Tibial nerve (tissue), 4 donors: ENCODE measurements around the gene CYP19A1.

ENCODE experiments used
- EP300 ChIP-seq, 2 donors: sonication (generic); formaldehyde crosslinking; IDR thresholded peaks; one replicate each; pipeline ENCODE4 v1.6.1; 2017; ENCODE audit warnings: antibody characterized with exemption in 2 of 2, mild to moderate bottlenecking in 1 of 2
- POLR2A ChIP-seq, 2 donors: fragments of 450-650 bp; IDR thresholded peaks; one replicate each; pipeline ENCODE4 v1.6.1; 2017; ENCODE audit warnings: antibody characterized with exemption in 2 of 2, mild to moderate bottlenecking in 2 of 2, moderate library complexity in 2 of 2
- TF ChIP-seq, protein P1 (sequence below), 5 experiments: fragments of 200-600 bp in 3 of 5; fragments of 450-650 bp in 2 of 5; sonication (generic) in 3 of 5; IDR thresholded peaks; one replicate each; pipeline ENCODE4 v1.5.1; 2016 to 2019; ENCODE audit warnings: antibody characterized with exemption in 5 of 5, mild to moderate bottlenecking in 3 of 5, moderate library complexity in 2 of 5

DNA sequence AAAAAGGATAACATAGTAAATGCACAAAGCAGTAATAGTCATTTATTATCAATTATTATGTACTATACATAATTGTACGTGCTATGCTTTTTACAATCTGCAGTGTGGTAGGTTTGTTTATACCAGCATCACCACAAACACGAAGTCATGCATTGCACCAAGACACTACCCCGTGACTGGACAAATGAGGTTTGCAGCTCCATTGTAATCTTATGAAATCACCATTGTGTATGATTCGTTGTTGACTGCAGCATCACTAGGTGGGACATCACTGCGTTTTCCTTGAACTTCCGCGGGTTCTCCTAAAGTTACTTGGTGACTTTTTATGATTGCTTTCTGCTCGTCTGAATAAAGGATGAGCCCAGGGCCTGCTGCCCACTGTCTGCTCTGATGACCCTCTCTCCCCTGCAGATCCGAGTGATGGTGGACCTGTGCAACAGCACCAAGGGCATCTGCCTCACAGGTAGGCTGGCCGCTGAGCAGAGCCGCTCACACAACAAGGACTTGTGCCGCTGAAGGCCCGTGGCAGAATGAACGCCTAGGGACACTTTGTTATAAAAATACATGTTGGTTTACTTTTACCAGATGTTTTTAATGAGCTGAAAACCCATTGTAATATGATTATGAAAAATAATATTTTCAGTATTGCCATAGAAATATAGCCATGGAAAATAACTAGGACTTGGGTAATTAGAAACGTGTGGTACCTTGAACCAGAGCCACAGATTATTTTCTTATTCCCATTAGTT is 38.8 kb upstream of the CYP19A1 start:
- TF ChIP-seq POLR2A (IDR thresholded peaks at IDR 0.05) = no peak
- TF ChIP-seq, protein P1, sequence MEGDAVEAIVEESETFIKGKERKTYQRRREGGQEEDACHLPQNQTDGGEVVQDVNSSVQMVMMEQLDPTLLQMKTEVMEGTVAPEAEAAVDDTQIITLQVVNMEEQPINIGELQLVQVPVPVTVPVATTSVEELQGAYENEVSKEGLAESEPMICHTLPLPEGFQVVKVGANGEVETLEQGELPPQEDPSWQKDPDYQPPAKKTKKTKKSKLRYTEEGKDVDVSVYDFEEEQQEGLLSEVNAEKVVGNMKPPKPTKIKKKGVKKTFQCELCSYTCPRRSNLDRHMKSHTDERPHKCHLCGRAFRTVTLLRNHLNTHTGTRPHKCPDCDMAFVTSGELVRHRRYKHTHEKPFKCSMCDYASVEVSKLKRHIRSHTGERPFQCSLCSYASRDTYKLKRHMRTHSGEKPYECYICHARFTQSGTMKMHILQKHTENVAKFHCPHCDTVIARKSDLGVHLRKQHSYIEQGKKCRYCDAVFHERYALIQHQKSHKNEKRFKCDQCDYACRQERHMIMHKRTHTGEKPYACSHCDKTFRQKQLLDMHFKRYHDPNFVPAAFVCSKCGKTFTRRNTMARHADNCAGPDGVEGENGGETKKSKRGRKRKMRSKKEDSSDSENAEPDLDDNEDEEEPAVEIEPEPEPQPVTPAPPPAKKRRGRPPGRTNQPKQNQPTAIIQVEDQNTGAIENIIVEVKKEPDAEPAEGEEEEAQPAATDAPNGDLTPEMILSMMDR (IDR thresholded peaks at IDR 0.05) = no peak
- no peak for TF ChIP-seq EP300 (IDR thresholded peaks at IDR 0.05)
